Lung (tissue), 12 donors: ENCODE results near the gene GRID1. TPM values are rescaled to one million over a fixed set of nuclear protein-coding genes. Genes with fewer than 3 reads are reported as not detected.

Experiments used
- ATAC-seq: fragments of 200-7000 bp; cut with Tn5 transposase; one replicate; pipeline ENCODE4 v1.9.1; 2020; ENCODE audit warnings: moderate number of reproducible peaks; ENCODE audit not compliant: insufficient read depth, low FRiP score
- DNase-seq, 3 donors: peaks; one replicate each; pipeline ENCODE4 v3.0.0-alpha.2; 2013 to 2017
- H3K27ac ChIP-seq, 2 donors: one replicate each; pipeline ENCODE4 v1.5.1; 2013; ENCODE audit warnings: mild to moderate bottlenecking in 2 of 2, moderate library complexity in 2 of 2, control low read depth in 1 of 2, inconsistent platforms in 1 of 2, low read depth in 1 of 2, low read length in 1 of 2
- H3K27me3 ChIP-seq, 3 donors: one replicate each; pipeline ENCODE4 v1.5.1; 2013; ENCODE audit warnings: low read length in 2 of 3; ENCODE audit not compliant: control insufficient read depth in 3 of 3, insufficient read depth in 3 of 3
- H3K36me3 ChIP-seq, 4 donors: one replicate each; pipeline ENCODE4 v1.5.1; 2013; ENCODE audit warnings: low read length in 4 of 4, mild to moderate bottlenecking in 1 of 4, moderate library complexity in 1 of 4; ENCODE audit not compliant: control insufficient read depth in 4 of 4, insufficient read depth in 4 of 4
- H3K4me1 ChIP-seq, 5 donors: one replicate each; pipeline ENCODE4 v1.5.1; 2013; ENCODE audit warnings: low read length in 5 of 5, mild to moderate bottlenecking in 2 of 5, moderate library complexity in 1 of 5; ENCODE audit not compliant: control insufficient read depth in 5 of 5, insufficient read depth in 5 of 5
- H3K4me3 ChIP-seq: one replicate; pipeline ENCODE4 v1.5.1; 2013; ENCODE audit warnings: mild to moderate bottlenecking, control low read depth, moderate library complexity
- H3K9ac ChIP-seq, 2 donors: one replicate each; pipeline ENCODE4 v1.5.1; 2013; ENCODE audit warnings: low read length in 2 of 2, control low read depth in 1 of 2; ENCODE audit not compliant: insufficient read depth in 1 of 2
- H3K9me3 ChIP-seq, 4 donors: one replicate each; pipeline ENCODE4 v1.5.1; 2013; ENCODE audit warnings: low read length in 3 of 4, mild to moderate bottlenecking in 1 of 4, moderate library complexity in 1 of 4; ENCODE audit not compliant: control insufficient read depth in 4 of 4, insufficient read depth in 3 of 4
- CTCF ChIP-seq: IDR thresholded peaks from 2 replicates; pipeline ENCODE4 v1.5.1; 2012; ENCODE audit warnings: mild to moderate bottlenecking; ENCODE audit errors: control extremely low read depth, extremely low read depth
- WGBS, 2 donors: extraction: QIAGEN DNeasy Blood & Tissue Kit; methylation state at CpG; one replicate each; pipeline ENCODE4 v1.1.7; 2013; 5-methylcytosine and 5-hydroxymethylcytosine counted together
- polyA plus RNA-seq, 2 donors: library from polyadenylated mRNA; stranded (reverse); fragments of 200-250 nt; gene quantifications; one replicate each; pipeline ENCODE4 v1.2.1, GENCODE V29; 2013
- total RNA-seq, 2 donors: library from RNA; depleted of rRNA in 1 of 2; stranded (reverse); fragments of >200 nt in 1 of 2; gene quantifications; one replicate each; pipeline ENCODE4 v1.2.1, GENCODE V29; 2014 to 2021
- donor health status: control.
- donor health status: control.
- donor health status: Bipolar disorder and iron deficiency.
- donor health status: healthy.
- donor health status: DM: yes; HTN: yes; CAD: no.

Gene GRID1
- total and polyA plus RNA-seq, 4 donors: 1.1 to 3.6 (median 2.2) TPM

- Histone ChIP-seq H3K27me3 (no peaks in the 10 kb centered on the region), H3K4me1 (peaks cover 0 to 2% (median 0%) of the 10 kb centered on the region in 5 donors), H3K36me3 (no peaks in the 10 kb centered on the region), H3K4me3 (no peak overlapping the region), H3K9me3 (peaks cover 0 to 14% (median 10%) of the 10 kb centered on the region in 4 donors), H3K27ac (no peak overlapping the region), H3K9ac (no peak overlapping the region)
- WGBS, 2 donors: 54 to 82% methylated on average over 1 of the region's 1 CpG
- DNase-seq: no peak
- ATAC-seq: no peak
- TF ChIP-seq CTCF: no peak
Observed at GRCh38 chr10:85832988-85833387, 533.6 kb downstream of the GRID1 start.

DNA sequence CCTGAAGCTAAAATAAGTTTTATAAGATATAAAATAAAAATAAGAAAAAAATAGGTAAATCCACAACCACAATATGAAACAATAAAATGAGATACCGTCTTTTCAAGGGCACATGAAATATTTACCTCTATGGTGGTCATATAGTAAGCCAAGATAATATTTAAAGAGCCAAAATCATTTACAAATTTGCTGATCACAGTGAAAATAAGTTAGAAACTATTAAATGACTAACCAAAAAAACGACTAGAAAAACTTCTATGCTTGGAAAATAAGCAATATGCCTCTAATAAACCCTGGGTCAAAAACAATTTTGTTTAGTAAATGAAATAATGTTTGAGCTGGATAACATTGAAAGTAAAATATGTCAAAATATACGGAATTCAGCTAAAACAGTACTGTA is 535.2 kb downstream of the GRID1 start:
- TF ChIP-seq CTCF: no peak
- Histone ChIP-seq H3K9me3 (peaks cover 0 to 6% (median 3%) of the 10 kb centered on the region in 4 donors), H3K27ac (no peak overlapping the region), H3K4me1 (peaks cover 0 to 2% (median 0%) of the 10 kb centered on the region in 5 donors), H3K27me3 (no peaks in the 10 kb centered on the region), H3K9ac (no peak overlapping the region), H3K4me3 (no peak overlapping the region), H3K36me3 (no peaks in the 10 kb centered on the region)
- DNase-seq (no peak), ATAC-seq (no peak)
- 78 to 81% methylated on average over 3 of the region's 3 CpGs for WGBS, 2 donors

GRCh38 chr10:85826377-85826776 is 540.2 kb downstream of the GRID1 start:
- ATAC-seq (no peak), DNase-seq (no peak)
- Histone ChIP-seq H3K9ac (no peak overlapping the region), H3K9me3 (peaks cover 0 to 3% (median 0%) of the 10 kb centered on the region in 4 donors), H3K27ac (no peak overlapping the region), H3K4me3 (no peak overlapping the region), H3K27me3 (no peaks in the 10 kb centered on the region), H3K4me1 (no peaks in the 10 kb centered on the region), H3K36me3 (no peaks in the 10 kb centered on the region)
- 94 to 98% methylated on average over 4 of the region's 4 CpGs for WGBS, 2 donors
- TF ChIP-seq CTCF: no peak

- Histone ChIP-seq H3K27me3 (no peaks in the 10 kb centered on the region), H3K27ac (no peak overlapping the region), H3K9ac (no peak overlapping the region), H3K4me1 (no peaks in the 10 kb centered on the region), H3K36me3 (no peaks in the 10 kb centered on the region), H3K9me3 (peaks cover 0 to 13% (median 5%) of the 10 kb centered on the region in 4 donors), H3K4me3 (no peak overlapping the region)
- WGBS, 2 donors: 88 to 91% methylated on average over 2 of the region's 2 CpGs
- ATAC-seq (no peak), DNase-seq (no peak)
- TF ChIP-seq CTCF: no peak
Observed at GRCh38 chr10:85811405-85811804, 555.2 kb downstream of the GRID1 start.
